Measurements from ENCODE around the gene SMIM22. TPM values are rescaled to one million over a fixed set of nuclear protein-coding genes. Genes with fewer than 3 reads are reported as not detected.
"Not testable (repeated sequence)": the region's sequence is repeated elsewhere in the genome, so short reads cannot be mapped to it uniquely, and the experiment has no call there.

The SMIM22 gene
- total RNA-seq, 1 experiment from 2014 or later, result not detected

GRCh38 chr16:4775005-4775404, 20.2 kb upstream of the SMIM22 start:
- Histone ChIP-seq H3K9me2 (replicated peaks; ENCODE audit: insufficient read depth, low read length) (no peaks in the 10 kb centered on the region), H3K27me3 (ENCODE audit: low read length) (no peaks in the 10 kb centered on the region), H3K36me3 (ENCODE audit: insufficient read depth, low read length) (no peaks in the 10 kb centered on the region), H3K9ac (ENCODE audit: low read length) (no peak overlapping the region), H3K4me2 (ENCODE audit: low read depth, low read length, poor library complexity, severe bottlenecking) (no peak overlapping the region), H3K27ac (ENCODE audit: low read length) (no peak overlapping the region), H2AFZ (ENCODE audit: low read length) (no peak overlapping the region), H3K79me2 (ENCODE audit: low read length) (no peaks in the 10 kb centered on the region), H3K9me3 (ENCODE audit: low read length) (no peaks in the 10 kb centered on the region), H4K20me1 (ENCODE audit: insufficient read depth, low read depth, low read length) (no peaks in the 10 kb centered on the region), H3K4me1 (ENCODE audit: low read length) (no peaks in the 10 kb centered on the region), H3K4me3 (ENCODE audit: low read length) (no peak overlapping the region)
- no peak for DNase-seq

GRCh38 chr16:4776141-4776705, 18.9 kb upstream of the SMIM22 start:
- Histone ChIP-seq H3K9me2 (replicated peaks; ENCODE audit: insufficient read depth, low read length) (no peaks in the 10 kb centered on the region), H3K79me2 (ENCODE audit: low read length) (no peaks in the 10 kb centered on the region)
- DNase-seq, result no peak

DNA sequence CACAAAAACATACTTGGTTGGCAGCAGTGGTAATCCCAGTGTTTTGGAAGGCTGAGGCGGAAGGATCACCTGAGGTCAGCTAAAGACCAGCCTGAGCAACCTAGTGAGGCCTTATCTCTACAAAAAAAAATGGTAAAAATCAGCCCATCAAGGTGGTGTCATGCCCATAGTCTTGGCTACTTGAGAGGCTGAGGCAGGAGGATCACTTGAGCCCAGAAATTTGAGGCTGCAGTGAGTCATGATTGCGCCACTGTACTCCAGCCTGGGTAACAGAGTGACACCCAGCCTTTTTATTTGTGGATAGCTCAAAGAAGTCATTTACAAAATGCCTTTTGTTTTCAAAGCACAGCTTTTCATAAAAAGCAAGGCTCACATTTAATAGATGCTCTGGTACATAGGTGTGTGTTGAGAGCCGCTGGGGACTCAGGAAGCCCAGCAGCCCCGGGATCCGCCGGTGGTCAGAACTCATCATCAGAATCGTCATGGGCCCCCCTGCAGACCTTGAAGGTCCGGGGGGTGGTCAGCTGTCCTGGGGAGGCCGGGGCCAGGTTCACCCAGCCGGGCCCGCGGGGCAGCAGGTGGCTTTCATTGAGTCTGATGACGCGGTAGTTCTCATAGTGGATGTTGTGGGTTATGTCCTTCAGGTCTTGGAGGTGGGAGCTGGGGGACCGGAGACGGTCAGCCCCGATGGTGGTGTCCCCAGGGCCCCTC, 17.7 kb upstream of the SMIM22 start:
- no peaks in the 10 kb centered on the region for H3K27me3 ChIP-seq (ENCODE audit: low read length)
- no peak overlapping the region for H3K27ac ChIP-seq (ENCODE audit: low read length)
- H3K4me2 ChIP-seq (ENCODE audit: low read depth, low read length, poor library complexity, severe bottlenecking), result no peak overlapping the region
- H3K9me2 ChIP-seq (replicated peaks; ENCODE audit: insufficient read depth, low read length), result no peaks in the 10 kb centered on the region
- H3K4me3 ChIP-seq (ENCODE audit: low read length), result no peak overlapping the region
- H3K79me2 ChIP-seq (ENCODE audit: low read length), result no peaks in the 10 kb centered on the region
- no peaks in the 10 kb centered on the region for H4K20me1 ChIP-seq (ENCODE audit: insufficient read depth, low read depth, low read length)
- H3K4me1 ChIP-seq (ENCODE audit: low read length), result no peaks in the 10 kb centered on the region
- no peaks in the 10 kb centered on the region for H3K9me3 ChIP-seq (ENCODE audit: low read length)
- no peaks in the 10 kb centered on the region for H3K36me3 ChIP-seq (ENCODE audit: insufficient read depth, low read length)
- no peak overlapping the region for H3K9ac ChIP-seq (ENCODE audit: low read length)
- no peak for DNase-seq
- no peak overlapping the region for H2AFZ ChIP-seq (ENCODE audit: low read length)

More at GRCh38 chr16:4776141-4776705, 18.9 kb upstream of the SMIM22 start:
- no peak overlapping the region for H3K4me3 ChIP-seq (ENCODE audit: low read length)
- H3K27ac ChIP-seq (ENCODE audit: low read length), result no peak overlapping the region
- H3K4me1 ChIP-seq (ENCODE audit: low read length), result no peaks in the 10 kb centered on the region
- no peak overlapping the region for H2AFZ ChIP-seq (ENCODE audit: low read length)
- H3K4me2 ChIP-seq (ENCODE audit: low read depth, low read length, poor library complexity, severe bottlenecking), result no peak overlapping the region
- H3K9ac ChIP-seq (ENCODE audit: low read length), result no peak overlapping the region
- H4K20me1 ChIP-seq (ENCODE audit: insufficient read depth, low read depth, low read length), result no peaks in the 10 kb centered on the region
- H3K27me3 ChIP-seq (ENCODE audit: low read length), result no peaks in the 10 kb centered on the region
- no peaks in the 10 kb centered on the region for H3K36me3 ChIP-seq (ENCODE audit: insufficient read depth, low read length)
- no peaks in the 10 kb centered on the region for H3K9me3 ChIP-seq (ENCODE audit: low read length)

DNA sequence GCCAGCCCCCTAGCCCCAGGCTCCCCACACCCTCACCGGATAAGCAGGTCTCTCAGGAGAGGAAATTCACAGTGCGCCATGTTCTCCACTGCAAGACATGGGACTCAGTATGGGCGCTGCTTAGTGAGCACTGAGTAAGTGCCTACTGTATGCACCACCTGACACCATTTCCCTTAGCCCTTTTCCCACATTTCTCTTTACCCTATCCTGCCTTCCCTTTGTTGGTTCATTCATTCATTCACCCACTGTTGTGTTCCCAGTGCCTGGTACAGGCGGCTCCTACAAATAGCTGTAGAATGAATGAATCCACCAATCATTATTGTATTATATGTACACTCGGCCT, 17.1 kb upstream of the SMIM22 start:
- no peak overlapping the region for H3K4me2 ChIP-seq (ENCODE audit: low read depth, low read length, poor library complexity, severe bottlenecking)
- no peaks in the 10 kb centered on the region for H4K20me1 ChIP-seq (ENCODE audit: insufficient read depth, low read depth, low read length)
- H3K9ac ChIP-seq (ENCODE audit: low read length), result no peak overlapping the region
- H3K27me3 ChIP-seq (ENCODE audit: low read length), result no peaks in the 10 kb centered on the region
- no peak overlapping the region for H3K27ac ChIP-seq (ENCODE audit: low read length)
- H3K4me3 ChIP-seq (ENCODE audit: low read length), result no peak overlapping the region
- H3K36me3 ChIP-seq (ENCODE audit: insufficient read depth, low read length), result no peaks in the 10 kb centered on the region
- H3K9me2 ChIP-seq (replicated peaks; ENCODE audit: insufficient read depth, low read length), result no peaks in the 10 kb centered on the region
- H3K9me3 ChIP-seq (ENCODE audit: low read length), result no peaks in the 10 kb centered on the region
- no peak for DNase-seq
- no peak overlapping the region for H2AFZ ChIP-seq (ENCODE audit: low read length)
- no peaks in the 10 kb centered on the region for H3K4me1 ChIP-seq (ENCODE audit: low read length)
- H3K79me2 ChIP-seq (ENCODE audit: low read length), result no peaks in the 10 kb centered on the region

DNA sequence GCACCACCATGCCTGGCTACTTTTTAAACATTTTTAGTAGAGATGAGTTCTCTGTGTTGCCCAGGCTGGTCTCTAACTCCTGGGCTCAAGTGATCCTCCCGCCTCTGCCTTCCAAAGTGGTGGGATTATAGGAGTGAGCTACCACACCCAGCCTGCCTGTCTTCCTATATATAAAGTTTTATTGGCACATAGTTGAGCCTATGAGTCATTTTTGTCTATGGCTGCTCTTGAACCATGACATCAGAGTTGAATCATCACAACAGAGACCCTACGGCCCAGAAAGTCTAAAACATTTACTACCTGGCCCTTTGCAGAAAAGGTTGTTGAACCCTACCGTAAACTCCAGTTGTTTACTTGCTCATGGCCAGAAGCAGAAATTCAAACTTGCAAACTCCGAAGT, 14.9 kb upstream of the SMIM22 start:
- H3K4me1 ChIP-seq (ENCODE audit: low read length), result no peaks in the 10 kb centered on the region
- no peak overlapping the region for H3K4me3 ChIP-seq (ENCODE audit: low read length)
- H3K27ac ChIP-seq (ENCODE audit: low read length), result no peak overlapping the region
- no peaks in the 10 kb centered on the region for H3K9me2 ChIP-seq (replicated peaks; ENCODE audit: insufficient read depth, low read length)
- no peaks in the 10 kb centered on the region for H3K79me2 ChIP-seq (ENCODE audit: low read length)
- H3K4me2 ChIP-seq (ENCODE audit: low read depth, low read length, poor library complexity, severe bottlenecking), result no peak overlapping the region
- no peak overlapping the region for H3K9ac ChIP-seq (ENCODE audit: low read length)
- H3K9me3 ChIP-seq (ENCODE audit: low read length), result no peaks in the 10 kb centered on the region
- no peaks in the 10 kb centered on the region for H3K36me3 ChIP-seq (ENCODE audit: insufficient read depth, low read length)
- no peak for DNase-seq
- H2AFZ ChIP-seq (ENCODE audit: low read length), result no peak overlapping the region
- no peaks in the 10 kb centered on the region for H3K27me3 ChIP-seq (ENCODE audit: low read length)
- H4K20me1 ChIP-seq (ENCODE audit: insufficient read depth, low read depth, low read length), result no peaks in the 10 kb centered on the region

GRCh38 chr16:4783251-4783950, 11.8 kb upstream of the SMIM22 start:
- Histone ChIP-seq H3K4me1 (ENCODE audit: low read length) (no peaks in the 10 kb centered on the region), H2AFZ (ENCODE audit: low read length) (no peak overlapping the region), H3K9me3 (ENCODE audit: low read length) (no peaks in the 10 kb centered on the region), H3K4me3 (ENCODE audit: low read length) (no peak overlapping the region), H3K79me2 (ENCODE audit: low read length) (no peaks in the 10 kb centered on the region), H3K9ac (ENCODE audit: low read length) (no peak overlapping the region), H3K27ac (ENCODE audit: low read length) (no peak overlapping the region), H3K4me2 (ENCODE audit: low read depth, low read length, poor library complexity, severe bottlenecking) (no peak overlapping the region), H3K27me3 (ENCODE audit: low read length) (no peaks in the 10 kb centered on the region), H4K20me1 (ENCODE audit: insufficient read depth, low read depth, low read length) (no peaks in the 10 kb centered on the region), H3K9me2 (replicated peaks; ENCODE audit: insufficient read depth, low read length) (no peaks in the 10 kb centered on the region), H3K36me3 (ENCODE audit: insufficient read depth, low read length) (no peaks in the 10 kb centered on the region)
- no peak for DNase-seq

- Histone ChIP-seq H3K4me3 (ENCODE audit: low read length) (no peak overlapping the region), H3K9ac (ENCODE audit: low read length) (no peak overlapping the region), H3K9me3 (ENCODE audit: low read length) (no peaks in the 10 kb centered on the region), H3K4me2 (ENCODE audit: low read depth, low read length, poor library complexity, severe bottlenecking) (no peak overlapping the region), H3K27ac (ENCODE audit: low read length) (no peak overlapping the region), H2AFZ (ENCODE audit: low read length) (no peak overlapping the region), H3K27me3 (ENCODE audit: low read length) (no peaks in the 10 kb centered on the region), H3K36me3 (ENCODE audit: insufficient read depth, low read length) (no peaks in the 10 kb centered on the region), H3K4me1 (ENCODE audit: low read length) (no peaks in the 10 kb centered on the region), H4K20me1 (ENCODE audit: insufficient read depth, low read depth, low read length) (no peaks in the 10 kb centered on the region), H3K79me2 (ENCODE audit: low read length) (no peaks in the 10 kb centered on the region), H3K9me2 (replicated peaks; ENCODE audit: insufficient read depth, low read length) (no peaks in the 10 kb centered on the region)
- no peak for DNase-seq
Observed at GRCh38 chr16:4783951-4784336, 11.2 kb upstream of the SMIM22 start.

DNA sequence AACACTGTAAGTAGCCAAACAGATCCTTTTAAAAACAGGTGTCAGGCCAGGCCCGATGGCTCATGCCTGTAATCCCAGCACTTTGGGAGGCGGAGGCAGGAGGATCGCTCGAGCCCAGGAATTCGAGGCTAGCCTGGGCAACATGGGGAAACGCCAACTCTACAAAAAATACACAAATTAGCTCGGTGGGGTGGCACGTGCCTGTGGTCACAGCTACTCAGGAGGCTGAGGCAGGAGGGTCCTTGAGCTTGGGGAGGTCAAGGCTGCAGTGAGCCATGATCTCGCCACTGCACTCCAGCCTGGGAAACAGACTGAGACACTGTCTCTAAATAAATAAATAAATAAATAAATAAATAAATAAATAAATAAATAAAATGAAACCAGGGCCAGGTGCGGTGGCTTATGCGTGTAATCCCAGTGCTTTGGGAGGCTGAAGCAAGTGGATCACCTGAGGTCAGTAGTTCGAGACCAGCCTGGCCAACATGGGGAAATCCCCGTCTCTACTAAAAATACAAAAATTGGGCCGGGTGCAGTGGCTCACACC, 10.7 kb upstream of the SMIM22 start:
- not testable (repeated sequence) for H2AFZ ChIP-seq (ENCODE audit: low read length); H3K36me3 ChIP-seq (ENCODE audit: insufficient read depth, low read length); H3K27me3 ChIP-seq (ENCODE audit: low read length); H3K4me2 ChIP-seq (ENCODE audit: low read depth, low read length, poor library complexity, severe bottlenecking); H3K27ac ChIP-seq (ENCODE audit: low read length); H3K9ac ChIP-seq (ENCODE audit: low read length); H3K4me3 ChIP-seq (ENCODE audit: low read length); H3K9me2 ChIP-seq (replicated peaks; ENCODE audit: insufficient read depth, low read length); H3K9me3 ChIP-seq (ENCODE audit: low read length); DNase-seq; H3K79me2 ChIP-seq (ENCODE audit: low read length); H4K20me1 ChIP-seq (ENCODE audit: insufficient read depth, low read depth, low read length); H3K4me1 ChIP-seq (ENCODE audit: low read length)
